GM23338 (cell line): Measurements from ENCODE around the gene ZNRD2. TPM values are rescaled to one million over a fixed set of nuclear protein-coding genes. Genes with fewer than 3 reads are reported as not detected.

Source experiments
- ATAC-seq: fragments of 200-7000 bp; cut with Tn5 transposase; 3 replicates; pipeline ENCODE4 v1.9.1; 2020
- DNase-seq: peaks from one replicate; pipeline ENCODE4 v3.0.0-alpha.2; 2015; ENCODE audit warnings: low spot score
- H2AFZ ChIP-seq: fragments of 200-600 bp; sonication (generic); 2 replicates; pipeline ENCODE4 v1.8.0; 2016; ENCODE audit warnings: antibody characterized with exemption, mild to moderate bottlenecking, moderate library complexity
- H3F3A ChIP-seq: fragments of 200-600 bp; sonication (generic); replicated peaks from 2 replicates; pipeline ENCODE4 v1.8.0; 2017; ENCODE audit warnings: antibody characterized with exemption, mixed run types, low read depth
- H3K27ac ChIP-seq: fragments of 200-600 bp; sonication (generic); 2 replicates; pipeline ENCODE4 v1.6.1; 2016; ENCODE audit warnings: low read depth
- H3K27me3 ChIP-seq: fragments of 200-600 bp; sonication (generic); 2 replicates; pipeline ENCODE4 v1.8.0; 2016; ENCODE audit warnings: mild to moderate bottlenecking, mixed run types, moderate library complexity; ENCODE audit not compliant: insufficient read depth
- H3K36me3 ChIP-seq: fragments of 200-600 bp; sonication (generic); 2 replicates; pipeline ENCODE4 v1.8.0; 2016; ENCODE audit warnings: mild to moderate bottlenecking; ENCODE audit not compliant: insufficient read depth
- H3K4me1 ChIP-seq: fragments of 200-600 bp; sonication (generic); 2 replicates; pipeline ENCODE4 v1.8.0; 2016; ENCODE audit warnings: mild to moderate bottlenecking, moderate library complexity; ENCODE audit not compliant: insufficient read depth
- H3K4me2 ChIP-seq: fragments of 200-600 bp; sonication (generic); 2 replicates; pipeline ENCODE4 v1.7.1; 2017; ENCODE audit warnings: mixed run types
- H3K4me3 ChIP-seq: fragments of 200-600 bp; sonication (generic); 2 replicates; pipeline ENCODE4 v1.6.1; 2016; ENCODE audit warnings: mixed run types
- H3K79me2 ChIP-seq: fragments of 200-600 bp; sonication (generic); replicated peaks from 2 replicates; pipeline ENCODE4 v1.8.0; 2017; ENCODE audit warnings: mild to moderate bottlenecking; ENCODE audit not compliant: insufficient read depth
- H3K9me2 ChIP-seq: fragments of 200-600 bp; sonication (generic); 2 replicates; pipeline ENCODE4 v1.8.0; 2017; ENCODE audit not compliant: insufficient read depth
- H4K20me1 ChIP-seq: fragments of 200-600 bp; sonication (generic); replicated peaks from 2 replicates; pipeline ENCODE4 v1.8.0; 2017; ENCODE audit warnings: mild to moderate bottlenecking; ENCODE audit not compliant: insufficient read depth
- H3K27ac Mint-ChIP-seq: 2 replicates; pipeline ENCODE4 v1.8.0; 2020; ENCODE audit warnings: inconsistent platforms, mild to moderate bottlenecking, moderate library complexity, mixed read lengths
- H3K27me3 Mint-ChIP-seq: 3 replicates; pipeline ENCODE4 v1.8.0; 2022; ENCODE audit warnings: low read depth, mild to moderate bottlenecking, moderate library complexity, mixed read lengths, inconsistent platforms; ENCODE audit not compliant: insufficient read depth, poor library complexity
- H3K36me3 Mint-ChIP-seq: 3 replicates; pipeline ENCODE4 v1.8.0; 2021; ENCODE audit warnings: low read depth, mild to moderate bottlenecking, inconsistent platforms, moderate library complexity, mixed read lengths
- H3K4me1 Mint-ChIP-seq: 3 replicates; pipeline ENCODE4 v1.8.0; 2020; ENCODE audit warnings: mild to moderate bottlenecking, inconsistent platforms, mixed read lengths
- H3K4me3 Mint-ChIP-seq: 3 replicates; pipeline ENCODE4 v1.8.0; 2021; ENCODE audit warnings: moderate library complexity, mild to moderate bottlenecking, inconsistent platforms, mixed read lengths
- H3K9me3 Mint-ChIP-seq: 3 replicates; pipeline ENCODE4 v1.8.0; 2020; ENCODE audit warnings: moderate library complexity, mild to moderate bottlenecking, inconsistent platforms, mixed read lengths
- CREB1 ChIP-seq: fragments of 250-450 bp; sonication (Bioruptor Pico); IDR thresholded peaks from 2 replicates; pipeline ENCODE4 v1.5.0; 2020; ENCODE audit warnings: low read depth, mild to moderate bottlenecking, moderate library complexity
- EZH2 ChIP-seq: fragments of 200-600 bp; sonication (generic); IDR thresholded peaks from one replicate; pipeline ENCODE4 v1.8.0; 2017; ENCODE audit warnings: antibody characterized with exemption, mild to moderate bottlenecking, low read depth; ENCODE audit not compliant: unreplicated experiment
- JUNB ChIP-seq: IDR thresholded peaks from one replicate; pipeline ENCODE4 v1.6.1; 2016; ENCODE audit warnings: antibody characterized with exemption; ENCODE audit not compliant: unreplicated experiment
- NANOG ChIP-seq: IDR thresholded peaks from 2 replicates; pipeline ENCODE4 v1.6.1; 2016; ENCODE audit warnings: antibody characterized with exemption, borderline replicate concordance
- STAT1 ChIP-seq: IDR thresholded peaks from one replicate; pipeline ENCODE4 v1.6.1; 2016; ENCODE audit warnings: antibody characterized with exemption; ENCODE audit not compliant: unreplicated experiment
- ZNF114 ChIP-seq: fragments of 250-450 bp; sonication (Bioruptor Pico); IDR thresholded peaks from 2 replicates; pipeline ENCODE4 v1.5.0; 2020; ENCODE audit warnings: mild to moderate bottlenecking, moderate library complexity
- polyA plus RNA-seq: library from polyadenylated mRNA; unstranded; fragments of >200 nt; fragmentation: Nextera tagmentation; extraction: Ambion mirVana; gene quantifications from 2 replicates; pipeline ENCODE4 v1.2.1, GENCODE V29; 2016
- total RNA-seq: library from RNA; depleted of rRNA; stranded (reverse); fragments of >200 nt; shearing (Covaris generic); gene quantifications from 2 replicates; pipeline ENCODE4 v1.2.3, GENCODE V29; 2014
- TF ChIP-seq, protein P1 (sequence below): IDR thresholded peaks from one replicate; pipeline ENCODE4 v1.6.1; 2018; ENCODE audit warnings: antibody characterized with exemption; ENCODE audit not compliant: unreplicated experiment
- TF ChIP-seq, protein P2 (sequence below): fragments of 250-450 bp; sonication (Bioruptor Pico); IDR thresholded peaks from 2 replicates; pipeline ENCODE4 v1.5.0; 2020; ENCODE audit warnings: mild to moderate bottlenecking, moderate library complexity

Gene ZNRD2
- total and polyA plus RNA-seq, 2 experiments from 2014 or later = 78.6 to 148 TPM

DNA sequence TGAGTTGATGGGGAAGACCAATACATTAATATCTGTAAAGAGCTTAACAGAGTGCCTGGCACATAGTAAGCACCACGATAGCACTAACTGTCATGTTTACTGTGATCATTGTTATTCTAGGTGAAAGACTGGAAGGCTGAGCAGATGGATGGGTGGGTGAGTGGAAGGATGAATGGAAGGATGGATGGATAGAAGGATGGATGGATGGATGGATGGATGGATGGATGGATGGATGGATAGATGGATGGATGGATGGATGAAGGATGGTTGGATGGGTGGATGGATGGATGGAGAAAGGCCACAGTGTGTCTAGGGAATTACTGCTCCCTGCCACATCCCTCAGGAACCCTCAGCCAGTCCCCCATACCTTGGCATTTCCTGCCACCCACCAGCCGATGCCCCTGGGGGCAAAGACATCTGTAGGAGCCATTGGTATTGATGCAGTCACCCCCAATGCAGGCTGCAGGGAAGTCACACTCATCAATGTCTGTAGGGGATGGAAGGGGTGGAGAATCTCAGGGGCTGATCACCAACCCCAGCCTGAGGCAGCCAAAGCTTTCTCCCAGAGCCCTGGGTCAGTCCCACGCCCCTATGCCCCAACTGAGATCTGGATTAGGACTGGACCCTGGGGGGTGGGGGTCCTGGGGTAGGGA is 27.4 kb upstream of the ZNRD2 start:
- no peak overlapping the region for H3K27ac Mint-ChIP-seq
- Histone ChIP-seq H3K27me3 (peaks cover 65% of the 10 kb centered on the region), H3K36me3 (no peaks in the 10 kb centered on the region), H3K9me2 (no peaks in the 10 kb centered on the region), H3F3A (peaks cover 29% of the 10 kb centered on the region), H2AFZ (no peak overlapping the region), H3K4me3 (no peak overlapping the region), H3K4me2 (no peak overlapping the region), H3K4me1 (peaks cover 13% of the 10 kb centered on the region), H3K27ac (no peak overlapping the region), H3K79me2 (no peaks in the 10 kb centered on the region), H4K20me1 (0 out of 2 replicates have a peak, but pooled peaks cover 3% of the 10 kb centered on the region)
- DNase-seq (no peak), ATAC-seq (no peak)
- no peak overlapping the region; the same call in 2 of the 3 replicates for H3K4me3 Mint-ChIP-seq
- H3K4me1 Mint-ChIP-seq = peaks cover 11% of the 10 kb centered on the region
- H3K9me3 Mint-ChIP-seq = no peaks in the 10 kb centered on the region; the same call in 2 of the 3 replicates
- H3K27me3 Mint-ChIP-seq = peaks cover 48% of the 10 kb centered on the region
- no peaks in the 10 kb centered on the region; the same call in 2 of the 3 replicates for H3K36me3 Mint-ChIP-seq
- TF ChIP-seq ZNF114 (CRISPR knock-in tag) (no peak), EZH2 (no peak), NANOG (no peak), CREB1 (no peak), JUNB (no peak)
- TF ChIP-seq, protein P1, sequence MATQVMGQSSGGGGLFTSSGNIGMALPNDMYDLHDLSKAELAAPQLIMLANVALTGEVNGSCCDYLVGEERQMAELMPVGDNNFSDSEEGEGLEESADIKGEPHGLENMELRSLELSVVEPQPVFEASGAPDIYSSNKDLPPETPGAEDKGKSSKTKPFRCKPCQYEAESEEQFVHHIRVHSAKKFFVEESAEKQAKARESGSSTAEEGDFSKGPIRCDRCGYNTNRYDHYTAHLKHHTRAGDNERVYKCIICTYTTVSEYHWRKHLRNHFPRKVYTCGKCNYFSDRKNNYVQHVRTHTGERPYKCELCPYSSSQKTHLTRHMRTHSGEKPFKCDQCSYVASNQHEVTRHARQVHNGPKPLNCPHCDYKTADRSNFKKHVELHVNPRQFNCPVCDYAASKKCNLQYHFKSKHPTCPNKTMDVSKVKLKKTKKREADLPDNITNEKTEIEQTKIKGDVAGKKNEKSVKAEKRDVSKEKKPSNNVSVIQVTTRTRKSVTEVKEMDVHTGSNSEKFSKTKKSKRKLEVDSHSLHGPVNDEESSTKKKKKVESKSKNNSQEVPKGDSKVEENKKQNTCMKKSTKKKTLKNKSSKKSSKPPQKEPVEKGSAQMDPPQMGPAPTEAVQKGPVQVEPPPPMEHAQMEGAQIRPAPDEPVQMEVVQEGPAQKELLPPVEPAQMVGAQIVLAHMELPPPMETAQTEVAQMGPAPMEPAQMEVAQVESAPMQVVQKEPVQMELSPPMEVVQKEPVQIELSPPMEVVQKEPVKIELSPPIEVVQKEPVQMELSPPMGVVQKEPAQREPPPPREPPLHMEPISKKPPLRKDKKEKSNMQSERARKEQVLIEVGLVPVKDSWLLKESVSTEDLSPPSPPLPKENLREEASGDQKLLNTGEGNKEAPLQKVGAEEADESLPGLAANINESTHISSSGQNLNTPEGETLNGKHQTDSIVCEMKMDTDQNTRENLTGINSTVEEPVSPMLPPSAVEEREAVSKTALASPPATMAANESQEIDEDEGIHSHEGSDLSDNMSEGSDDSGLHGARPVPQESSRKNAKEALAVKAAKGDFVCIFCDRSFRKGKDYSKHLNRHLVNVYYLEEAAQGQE = no peak

DNA sequence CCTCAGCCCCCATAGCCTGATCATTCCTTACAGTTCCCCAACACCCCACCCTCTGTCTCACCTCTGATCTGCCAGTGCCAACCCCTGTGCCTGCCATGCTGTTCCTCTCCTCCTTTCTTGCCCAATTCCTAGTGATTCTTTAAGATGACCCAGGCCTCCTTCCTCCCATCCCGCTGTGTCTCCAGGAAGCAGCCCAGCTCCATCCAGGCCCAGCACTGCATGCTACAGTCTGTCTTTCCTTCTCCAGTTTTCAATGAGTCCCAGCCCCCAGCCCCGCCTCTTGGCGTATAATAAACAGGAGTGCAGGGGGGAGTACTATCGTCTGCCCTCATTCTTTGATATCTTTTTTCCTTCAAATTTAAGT is 24.4 kb upstream of the ZNRD2 start:
- Histone ChIP-seq H3K4me3 (peak overlapping the region; percentile 68), H2AFZ (peak overlapping the region; percentile 81; the same call in 1 of the 2 replicates), H4K20me1 (peaks cover 3% of the 10 kb centered on the region; the same call in 1 of the 2 replicates), H3K4me1 (peaks cover 13% of the 10 kb centered on the region), H3F3A (peaks cover 15% of the 10 kb centered on the region; the same call in 1 of the 2 replicates), H3K79me2 (no peaks in the 10 kb centered on the region), H3K9me2 (no peaks in the 10 kb centered on the region), H3K4me2 (peak overlapping the region; percentile 88), H3K27me3 (peaks cover 72% of the 10 kb centered on the region), H3K27ac (no peak overlapping the region), H3K36me3 (no peaks in the 10 kb centered on the region)
- H3K27ac Mint-ChIP-seq = no peak overlapping the region
- peak overlapping the region; percentile 63 for H3K4me3 Mint-ChIP-seq
- TF ChIP-seq, protein P2, sequence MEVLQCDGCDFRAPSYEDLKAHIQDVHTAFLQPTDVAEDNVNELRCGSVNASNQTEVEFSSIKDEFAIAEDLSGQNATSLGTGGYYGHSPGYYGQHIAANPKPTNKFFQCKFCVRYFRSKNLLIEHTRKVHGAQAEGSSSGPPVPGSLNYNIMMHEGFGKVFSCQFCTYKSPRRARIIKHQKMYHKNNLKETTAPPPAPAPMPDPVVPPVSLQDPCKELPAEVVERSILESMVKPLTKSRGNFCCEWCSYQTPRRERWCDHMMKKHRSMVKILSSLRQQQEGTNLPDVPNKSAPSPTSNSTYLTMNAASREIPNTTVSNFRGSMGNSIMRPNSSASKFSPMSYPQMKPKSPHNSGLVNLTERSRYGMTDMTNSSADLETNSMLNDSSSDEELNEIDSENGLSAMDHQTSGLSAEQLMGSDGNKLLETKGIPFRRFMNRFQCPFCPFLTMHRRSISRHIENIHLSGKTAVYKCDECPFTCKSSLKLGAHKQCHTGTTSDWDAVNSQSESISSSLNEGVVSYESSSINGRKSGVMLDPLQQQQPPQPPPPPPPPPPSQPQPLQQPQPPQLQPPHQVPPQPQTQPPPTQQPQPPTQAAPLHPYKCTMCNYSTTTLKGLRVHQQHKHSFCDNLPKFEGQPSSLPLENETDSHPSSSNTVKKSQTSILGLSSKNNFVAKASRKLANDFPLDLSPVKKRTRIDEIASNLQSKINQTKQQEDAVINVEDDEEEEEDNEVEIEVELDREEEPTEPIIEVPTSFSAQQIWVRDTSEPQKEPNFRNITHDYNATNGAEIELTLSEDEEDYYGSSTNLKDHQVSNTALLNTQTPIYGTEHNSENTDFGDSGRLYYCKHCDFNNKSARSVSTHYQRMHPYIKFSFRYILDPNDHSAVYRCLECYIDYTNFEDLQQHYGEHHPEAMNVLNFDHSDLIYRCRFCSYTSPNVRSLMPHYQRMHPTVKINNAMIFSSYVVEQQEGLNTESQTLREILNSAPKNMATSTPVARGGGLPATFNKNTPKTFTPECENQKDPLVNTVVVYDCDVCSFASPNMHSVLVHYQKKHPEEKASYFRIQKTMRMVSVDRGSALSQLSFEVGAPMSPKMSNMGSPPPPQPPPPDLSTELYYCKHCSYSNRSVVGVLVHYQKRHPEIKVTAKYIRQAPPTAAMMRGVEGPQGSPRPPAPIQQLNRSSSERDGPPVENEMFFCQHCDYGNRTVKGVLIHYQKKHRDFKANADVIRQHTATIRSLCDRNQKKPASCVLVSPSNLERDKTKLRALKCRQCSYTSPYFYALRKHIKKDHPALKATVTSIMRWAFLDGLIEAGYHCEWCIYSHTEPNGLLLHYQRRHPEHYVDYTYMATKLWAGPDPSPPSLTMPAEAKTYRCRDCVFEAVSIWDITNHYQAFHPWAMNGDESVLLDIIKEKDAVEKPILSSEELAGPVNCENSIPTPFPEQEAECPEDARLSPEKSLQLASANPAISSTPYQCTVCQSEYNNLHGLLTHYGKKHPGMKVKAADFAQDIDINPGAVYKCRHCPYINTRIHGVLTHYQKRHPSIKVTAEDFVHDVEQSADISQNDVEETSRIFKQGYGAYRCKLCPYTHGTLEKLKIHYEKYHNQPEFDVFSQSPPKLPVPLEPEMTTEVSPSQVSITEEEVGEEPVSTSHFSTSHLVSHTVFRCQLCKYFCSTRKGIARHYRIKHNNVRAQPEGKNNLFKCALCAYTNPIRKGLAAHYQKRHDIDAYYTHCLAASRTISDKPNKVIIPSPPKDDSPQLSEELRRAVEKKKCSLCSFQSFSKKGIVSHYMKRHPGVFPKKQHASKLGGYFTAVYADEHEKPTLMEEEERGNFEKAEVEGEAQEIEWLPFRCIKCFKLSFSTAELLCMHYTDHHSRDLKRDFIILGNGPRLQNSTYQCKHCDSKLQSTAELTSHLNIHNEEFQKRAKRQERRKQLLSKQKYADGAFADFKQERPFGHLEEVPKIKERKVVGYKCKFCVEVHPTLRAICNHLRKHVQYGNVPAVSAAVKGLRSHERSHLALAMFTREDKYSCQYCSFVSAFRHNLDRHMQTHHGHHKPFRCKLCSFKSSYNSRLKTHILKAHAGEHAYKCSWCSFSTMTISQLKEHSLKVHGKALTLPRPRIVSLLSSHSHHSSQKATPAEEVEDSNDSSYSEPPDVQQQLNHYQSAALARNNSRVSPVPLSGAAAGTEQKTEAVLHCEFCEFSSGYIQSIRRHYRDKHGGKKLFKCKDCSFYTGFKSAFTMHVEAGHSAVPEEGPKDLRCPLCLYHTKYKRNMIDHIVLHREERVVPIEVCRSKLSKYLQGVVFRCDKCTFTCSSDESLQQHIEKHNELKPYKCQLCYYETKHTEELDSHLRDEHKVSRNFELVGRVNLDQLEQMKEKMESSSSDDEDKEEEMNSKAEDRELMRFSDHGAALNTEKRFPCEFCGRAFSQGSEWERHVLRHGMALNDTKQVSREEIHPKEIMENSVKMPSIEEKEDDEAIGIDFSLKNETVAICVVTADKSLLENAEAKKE (CRISPR knock-in tag) = no peak
- no peak for TF ChIP-seq STAT1
- peak; percentile 37 for DNase-seq
- H3K4me1 Mint-ChIP-seq = peaks cover 18% of the 10 kb centered on the region
- ATAC-seq = peak; percentile 4; the same call in 2 of the 3 replicates
- peaks cover 49% of the 10 kb centered on the region for H3K27me3 Mint-ChIP-seq
- no peaks in the 10 kb centered on the region; the same call in 2 of the 3 replicates for H3K36me3 Mint-ChIP-seq
- H3K9me3 Mint-ChIP-seq = no peaks in the 10 kb centered on the region; the same call in 2 of the 3 replicates
